Stimulated activated CD4-positive, alpha-beta T cell treated with anti-CD3 and anti-CD28 coated beads, TNF-alpha, amount 100 ng/mL, for 48 hours (primary cell): ENCODE data around the gene NXPH2.

ENCODE experiments used
- DNase-seq, 3 donors: peaks; one replicate each; pipeline ENCODE4 v3.0.0-alpha.2; 2020; ENCODE audit warnings: low read depth in 3 of 3

Gene NXPH2

GRCh38 chr2:138779781-138780445 is at the start of gene NXPH2:
NXPH2 (minus strand) TSS chr2:138780390; CDS start chr2:138780241, 149 bp downstream.
- DNase-seq: no peak

DNA sequence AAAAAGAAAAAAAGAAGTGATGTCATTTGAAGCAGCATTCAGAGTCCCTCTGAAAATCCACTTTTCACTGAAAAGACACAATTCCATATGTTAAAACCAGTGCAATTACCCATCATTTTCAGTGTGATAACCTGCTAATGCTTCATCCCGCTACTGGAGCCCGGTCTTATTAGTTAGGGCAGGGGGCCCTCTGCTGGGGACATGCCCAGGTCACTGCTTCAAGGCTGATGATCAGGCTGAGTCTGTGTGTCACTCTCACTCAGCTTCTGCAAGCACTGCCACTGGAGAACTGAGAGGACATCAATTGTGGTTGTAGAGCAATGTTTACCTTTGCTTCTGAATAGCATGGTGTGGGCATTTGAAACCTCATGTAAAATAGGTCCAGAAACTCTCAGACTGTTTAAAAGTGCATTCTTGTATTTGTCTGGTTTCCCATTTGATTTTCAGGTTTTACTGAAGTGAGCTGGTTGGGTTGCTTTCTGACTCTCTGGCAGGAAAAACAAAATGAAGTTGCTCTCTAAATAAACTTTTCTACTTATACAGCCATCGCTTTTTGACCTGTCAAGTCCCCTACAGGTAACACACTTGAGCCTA is 49.2 kb upstream of the NXPH2 start:
- DNase-seq: peak in 1 of 3 donors; percentile 8

DNA sequence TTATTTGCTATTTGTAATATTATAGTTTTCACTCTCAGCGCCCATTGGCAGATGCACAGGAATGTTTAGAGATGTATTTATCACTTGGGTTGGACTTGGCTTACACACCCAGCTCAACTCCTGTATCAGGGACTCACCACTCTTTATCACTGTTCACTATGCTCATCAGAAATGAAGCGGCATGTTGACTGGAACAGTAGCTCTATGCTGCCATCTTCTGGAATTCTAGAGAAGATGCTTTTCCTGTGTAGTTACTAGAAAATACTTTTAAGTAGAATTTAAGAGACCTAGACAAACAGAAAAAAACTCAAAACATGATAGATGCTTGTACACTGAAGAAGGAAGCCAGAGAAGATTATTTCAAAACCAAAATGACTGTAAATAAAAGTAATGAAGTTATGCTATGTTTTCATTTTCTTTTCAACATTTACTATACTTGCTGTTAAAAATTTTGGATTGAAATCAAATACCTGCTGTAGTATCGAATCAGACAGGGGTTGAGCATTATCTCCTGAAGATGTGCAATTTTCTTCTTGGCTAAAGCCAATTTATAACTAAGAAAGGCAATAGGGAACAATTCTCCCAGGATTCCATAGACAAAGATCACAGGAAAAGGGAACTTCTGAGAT is 47.4 kb upstream of the NXPH2 start:
- peak in 1 of 3 donors; percentile 8 for DNase-seq

GRCh38 chr2:138823666-138824065 is 43.5 kb upstream of the NXPH2 start:
- DNase-seq: no peak

DNA sequence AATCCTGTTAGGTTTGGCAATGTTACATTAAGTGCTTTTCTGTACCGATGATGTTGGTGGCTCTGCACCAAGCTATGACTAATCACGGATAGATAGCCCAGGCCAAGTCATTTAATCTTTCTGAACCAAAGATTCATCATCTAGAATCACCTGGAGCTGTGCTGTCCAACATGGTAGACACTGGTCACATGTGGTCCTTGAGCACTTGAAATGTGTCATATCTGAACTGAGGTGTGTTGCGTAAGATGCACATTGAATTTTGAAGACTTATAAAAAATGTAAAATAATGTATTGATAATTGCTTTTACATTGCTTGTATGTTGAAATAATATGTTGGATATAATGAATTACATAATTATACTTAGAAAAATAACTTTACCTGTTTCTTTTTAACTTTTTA is 39.8 kb upstream of the NXPH2 start:
- no peak for DNase-seq

DNA sequence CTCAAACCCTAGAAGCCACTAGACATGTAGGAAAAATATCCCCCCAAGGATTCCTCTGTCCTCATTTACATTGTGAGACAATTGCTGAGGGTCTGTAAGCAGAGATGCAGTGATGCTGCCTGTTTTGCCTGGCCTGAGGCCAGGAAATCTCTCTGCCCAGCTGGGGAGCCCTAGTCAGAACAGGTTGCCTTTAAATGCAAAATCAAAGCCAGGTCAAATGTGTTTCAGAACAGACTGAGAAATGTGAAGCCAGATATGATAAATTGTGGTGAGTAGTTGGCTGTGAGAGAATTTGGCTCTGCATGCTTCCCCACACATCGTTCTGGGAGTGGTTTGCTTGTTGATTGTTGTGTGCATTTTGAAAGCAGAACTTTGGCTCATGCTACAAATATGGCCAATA is 38.4 kb upstream of the NXPH2 start:
- no peak for DNase-seq

DNA sequence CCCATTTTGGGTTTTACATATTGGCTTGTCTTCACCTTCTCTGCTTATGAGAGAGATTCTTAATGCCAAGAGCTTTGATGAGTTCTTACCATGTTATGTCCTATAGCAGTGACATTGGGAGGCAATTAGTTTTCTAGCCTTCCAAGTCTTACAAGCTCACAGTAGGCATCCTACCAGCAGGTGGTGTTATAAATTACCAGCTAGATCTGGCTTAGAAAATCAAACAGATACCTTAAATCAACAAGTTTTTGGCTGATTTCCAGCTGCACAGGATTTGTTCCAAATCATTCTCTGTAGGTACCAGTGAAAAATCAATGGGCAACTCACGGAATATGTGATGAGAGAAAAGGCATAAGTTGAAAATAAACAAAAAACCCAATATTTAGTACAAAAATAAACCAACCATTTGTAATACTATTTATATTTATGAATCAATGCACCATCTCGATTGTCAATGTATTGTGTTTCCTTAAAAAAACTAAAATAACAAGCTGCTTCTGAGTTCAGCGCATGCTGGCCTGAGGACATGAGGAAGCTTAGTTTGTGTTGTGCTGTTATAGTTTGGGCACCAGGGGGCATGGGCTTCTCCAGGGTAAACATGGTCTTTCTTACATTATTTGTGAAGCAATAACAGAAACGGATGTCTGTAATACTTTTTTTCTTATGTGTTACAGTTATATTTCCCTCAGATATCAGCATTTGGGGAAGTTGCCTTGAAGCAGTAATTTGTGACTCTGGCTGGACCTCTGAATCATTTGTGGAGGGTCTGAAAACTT is 34.1 kb upstream of the NXPH2 start:
- DNase-seq: no peak

- DNase-seq: no peak
These were observed 31.2 kb upstream of the NXPH2 start for GRCh38 chr2:138811431-138811830.

DNA sequence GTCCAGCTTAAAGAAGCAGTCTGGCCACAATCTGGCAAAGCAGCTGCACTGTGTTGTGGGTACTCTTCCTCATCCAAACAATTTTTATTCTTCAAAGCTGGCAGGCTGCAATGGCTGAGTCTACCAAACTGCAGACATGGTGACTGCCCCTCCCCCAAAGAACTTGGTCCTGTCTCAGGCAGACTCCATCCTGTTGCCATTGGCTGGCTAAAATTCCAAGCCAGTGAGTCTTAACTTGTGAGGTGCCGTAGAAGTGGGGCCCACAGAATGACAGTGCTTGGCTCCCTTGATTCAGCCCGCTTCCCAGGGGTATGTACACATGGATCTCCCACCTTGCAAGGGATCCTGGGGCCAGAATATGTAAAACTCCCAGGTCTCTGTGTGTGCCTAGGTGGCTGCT is 14.5 kb upstream of the NXPH2 start:
- no peak for DNase-seq

- DNase-seq: no peak
These were observed 7.0 kb upstream of the NXPH2 start for GRCh38 chr2:138787053-138787666.

GRCh38 chr2:138782383-138782782 is 2.2 kb upstream of the NXPH2 start:
- no peak for DNase-seq

GRCh38 chr2:138780908-138781307 is 718 bp upstream of the NXPH2 start:
- DNase-seq: no peak

- DNase-seq: no peak
These were observed 273 bp upstream of the NXPH2 start for GRCh38 chr2:138780446-138780880.

GRCh38 chr2:138779406-138779780 is 797 bp downstream of the NXPH2 start:
- DNase-seq: no peak

DNA sequence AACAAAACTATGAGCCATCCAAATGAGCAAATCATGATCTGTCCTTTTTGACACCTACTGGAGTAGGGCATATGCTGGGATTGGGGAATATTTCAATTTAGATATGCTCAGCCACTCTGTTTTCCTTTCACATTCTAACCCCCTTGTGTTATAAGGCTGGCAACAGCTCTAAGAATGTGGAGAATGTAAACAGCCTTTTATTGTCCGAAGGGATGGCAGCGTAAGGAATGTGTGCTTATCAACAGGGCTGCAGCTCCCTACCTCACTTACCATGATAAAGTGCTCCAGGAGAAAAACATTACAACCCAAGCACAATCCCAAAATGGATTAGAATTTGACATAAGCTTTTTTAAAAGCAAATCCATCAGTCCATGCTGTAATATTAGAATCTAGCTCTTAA is 2.2 kb downstream of the NXPH2 start:
- DNase-seq: no peak

- no peak for DNase-seq
These were observed 4.5 kb downstream of the NXPH2 start for GRCh38 chr2:138775736-138776135.

GRCh38 chr2:138771534-138771933 is 8.7 kb downstream of the NXPH2 start:
- no peak for DNase-seq

- DNase-seq: no peak
These were observed 13.1 kb downstream of the NXPH2 start for GRCh38 chr2:138767101-138767500.

- no peak for DNase-seq
These were observed 13.7 kb downstream of the NXPH2 start for GRCh38 chr2:138766464-138766863.

- no peak for DNase-seq
These were observed 16.2 kb downstream of the NXPH2 start for GRCh38 chr2:138763971-138764370.

DNA sequence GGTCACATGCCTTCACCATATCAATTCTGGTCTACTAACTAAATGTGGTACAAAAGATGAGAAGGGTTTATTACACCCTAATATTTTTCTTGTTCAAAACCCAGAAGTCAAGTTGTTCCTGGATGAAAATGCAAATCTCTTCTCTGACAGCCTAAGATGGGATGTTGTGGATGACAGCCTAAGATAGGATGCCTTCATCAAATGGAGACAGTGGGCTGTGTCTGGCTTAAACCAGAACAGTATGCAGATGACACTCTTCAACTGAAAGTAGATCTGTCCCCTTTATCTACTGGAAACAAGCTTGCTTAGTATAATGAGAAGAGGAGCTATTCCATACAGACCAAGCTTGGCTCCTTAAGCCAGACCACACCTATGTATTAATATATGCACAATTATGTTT is 17.7 kb downstream of the NXPH2 start:
- no peak for DNase-seq

- DNase-seq: no peak
These were observed 19.5 kb downstream of the NXPH2 start for GRCh38 chr2:138760676-138761075.
